CD14-positive monocyte (primary cell): ENCODE measurements around the gene RASAL2. TPM values are rescaled to one million over a fixed set of nuclear protein-coding genes. Genes with fewer than 3 reads are reported as not detected.

Source experiments
- DNase-seq, 3 donors: peaks; one replicate each; pipeline ENCODE4 v3.0.0-alpha.2; 2011 to 2022
- H2AFZ ChIP-seq: 2 replicates; pipeline ENCODE4 v1.6.0; 2012; ENCODE audit warnings: mild to moderate bottlenecking, low read depth, low read length, inconsistent platforms; ENCODE audit not compliant: insufficient read depth, poor library complexity, severe bottlenecking
- H3K27ac ChIP-seq, 2 donors: 1 replicate in 1 of 2; 2 replicates in 1 of 2; pipeline ENCODE4 v1.5.1; 2012 to 2013; ENCODE audit warnings: low read length in 2 of 2, control low read depth in 1 of 2, inconsistent platforms in 1 of 2, low read depth in 1 of 2, mild to moderate bottlenecking in 1 of 2
- H3K27me3 ChIP-seq, 2 donors: one replicate each; pipeline versions ENCODE4 v1.6.0 to v1.6.1; 2011 to 2013; ENCODE audit warnings: low read length in 2 of 2; ENCODE audit not compliant: control insufficient read depth in 2 of 2, insufficient read depth in 2 of 2
- H3K36me3 ChIP-seq, 2 donors: replicated peaks in 1 of 2; 1 replicate in 1 of 2; 2 replicates in 1 of 2; pipeline versions ENCODE4 v1.5.1 to v1.6.1; 2012 to 2013; ENCODE audit warnings: low read length in 2 of 2, control low read depth in 1 of 2, inconsistent platforms in 1 of 2, mild to moderate bottlenecking in 1 of 2; ENCODE audit not compliant: insufficient read depth in 2 of 2, control insufficient read depth in 1 of 2
- H3K4me1 ChIP-seq, 2 donors: 1 replicate in 1 of 2; 2 replicates in 1 of 2; pipeline versions ENCODE4 v1.5.1 to v1.6.1; 2012 to 2013; ENCODE audit warnings: low read length in 2 of 2, control low read depth in 1 of 2, inconsistent platforms in 1 of 2, mild to moderate bottlenecking in 1 of 2, moderate library complexity in 1 of 2; ENCODE audit not compliant: insufficient read depth in 2 of 2, control insufficient read depth in 1 of 2
- H3K4me2 ChIP-seq: replicated peaks from 2 replicates; pipeline ENCODE3; 2012; ENCODE audit warnings: low read length, moderate library complexity, mild to moderate bottlenecking; ENCODE audit not compliant: poor library complexity, severe bottlenecking; ENCODE audit errors: extremely low read depth
- H3K4me3 ChIP-seq, 3 experiments: fragments of 200-600 bp in 1 of 3; sonication (generic) in 1 of 3; replicated peaks in 1 of 3; 1 replicate in 2 of 3; 2 replicates in 1 of 3; pipeline ENCODE4 v1.5.1; 2011 to 2013; ENCODE audit warnings: low read length in 3 of 3, mild to moderate bottlenecking in 3 of 3, control low read depth in 2 of 3, low read depth in 2 of 3, inconsistent platforms in 1 of 3, moderate library complexity in 1 of 3
- H3K79me2 ChIP-seq: 2 replicates; pipeline ENCODE4 v1.6.0; 2012; ENCODE audit warnings: mild to moderate bottlenecking, control low read depth, inconsistent platforms, low read length, moderate library complexity; ENCODE audit not compliant: insufficient read depth
- H3K9ac ChIP-seq: 2 replicates; pipeline ENCODE4 v1.6.0; 2017; ENCODE audit warnings: low read length, mild to moderate bottlenecking; ENCODE audit not compliant: insufficient read depth, poor library complexity, severe bottlenecking
- H3K9me3 ChIP-seq, 2 donors: replicated peaks in 1 of 2; 1 replicate in 1 of 2; 2 replicates in 1 of 2; pipeline versions ENCODE4 v1.5.1 to v1.6.1; 2012 to 2013; ENCODE audit warnings: low read length in 2 of 2, control low read depth in 1 of 2; ENCODE audit not compliant: control insufficient read depth in 1 of 2, insufficient read depth in 1 of 2
- H4K20me1 ChIP-seq: 2 replicates; pipeline ENCODE4 v1.6.0; 2012; ENCODE audit warnings: mild to moderate bottlenecking, low read length, control low read depth, moderate library complexity; ENCODE audit not compliant: insufficient read depth
- H3K27ac Mint-ChIP-seq, 7 donors: one replicate each; pipeline ENCODE4 v1.8.0; 2020; ENCODE audit warnings: mild to moderate bottlenecking in 7 of 7, mixed read lengths in 7 of 7, moderate library complexity in 6 of 7, inconsistent platforms in 2 of 7
- H3K27me3 Mint-ChIP-seq, 3 donors: one replicate each; pipeline ENCODE4 v1.8.0; 2021 to 2022; ENCODE audit warnings: low read depth in 3 of 3, mild to moderate bottlenecking in 3 of 3, mixed read lengths in 3 of 3, moderate library complexity in 3 of 3, inconsistent platforms in 1 of 3
- H3K36me3 Mint-ChIP-seq, 2 donors: one replicate each; pipeline ENCODE4 v1.8.0; 2020; ENCODE audit warnings: mixed read lengths in 2 of 2, inconsistent platforms in 1 of 2, mild to moderate bottlenecking in 1 of 2
- H3K4me1 Mint-ChIP-seq: one replicate; pipeline ENCODE4 v1.8.0; 2020; ENCODE audit warnings: mild to moderate bottlenecking, mixed read lengths
- H3K4me3 Mint-ChIP-seq, 2 donors: one replicate each; pipeline ENCODE4 v1.8.0; 2020; ENCODE audit warnings: mild to moderate bottlenecking in 2 of 2, mixed read lengths in 2 of 2, moderate library complexity in 1 of 2
- H3K9me3 Mint-ChIP-seq, 7 donors: one replicate each; pipeline ENCODE4 v1.8.0; 2020 to 2022; ENCODE audit warnings: mixed read lengths in 7 of 7, mild to moderate bottlenecking in 6 of 7, moderate library complexity in 6 of 7, inconsistent platforms in 2 of 7
- CTCF ChIP-seq: fragments of 200-600 bp; IDR thresholded peaks from one replicate; pipeline ENCODE4 v1.8.0; 2022; ENCODE audit warnings: antibody characterized with exemption, mild to moderate bottlenecking
- WGBS: methylation state at CpG from one replicate; pipeline ENCODE4 v1.1.5; 2013; ENCODE audit warnings: missing lambda C conversion rate; ENCODE audit not compliant: insufficient coverage; 5-methylcytosine and 5-hydroxymethylcytosine counted together
- intact Hi-C, 2 donors: fragments of 100-400 bp; cut with micrococcal nuclease; formaldehyde crosslinking; loops; one replicate each; pipeline versions ENCODE4 v1.15.0 to v1.15.1; 2023
- polyA plus RNA-seq, 3 donors: library from polyadenylated mRNA; depleted of rRNA in 1 of 3; unstranded in 2 of 3; stranded (reverse) in 1 of 3; fragments of 300-500 nt in 2 of 3; fragments of >200 nt in 1 of 3; fragmentation: Illumina TruSeq in 2 of 3; gene quantifications; 1 replicate in 2 of 3; 2 replicates in 1 of 3; pipeline ENCODE4 v1.2.3, GENCODE V29; 2012 to 2021

The RASAL2 gene
- polyA plus RNA-seq, 3 donors = 0.15 to 1.00 (median 0.63) TPM

- H3K79me2 ChIP-seq = no peaks in the 10 kb centered on the region
- no peak for TF ChIP-seq CTCF
- Mint-ChIP-seq H3K27ac (no peak overlapping the region), H3K27me3 (peaks cover 12 to 13% (median 12%) of the 10 kb centered on the region in 3 donors), H3K4me1 (peaks cover 33% of the 10 kb centered on the region), H3K36me3 (no peaks in the 10 kb centered on the region), H3K4me3 (no peak overlapping the region), H3K9me3 (no peaks in the 10 kb centered on the region)
- intact Hi-C loops = no loop called here
- no peak overlapping the region for H3K4me3 ChIP-seq
- no peak overlapping the region for H2AFZ ChIP-seq
- DNase-seq = no peak
- no CpG with 5 or more reads among the region's 3 CpGs for WGBS
- no peak overlapping the region for H3K9ac ChIP-seq
- no peaks in the 10 kb centered on the region for H4K20me1 ChIP-seq
- no peaks in the 10 kb centered on the region for H3K9me3 ChIP-seq
- peaks cover 13% of the 10 kb centered on the region in 2 donors for H3K27me3 ChIP-seq
- H3K4me1 ChIP-seq = peaks cover 21 to 32% of the 10 kb centered on the region in 2 donors
- H3K27ac ChIP-seq = no peak overlapping the region
- no peak overlapping the region for H3K4me2 ChIP-seq
- H3K36me3 ChIP-seq = no peaks in the 10 kb centered on the region
These were observed 2.5 kb downstream of the RASAL2 start for GRCh38 chr1:178096421-178096820.

- H3K4me3 Mint-ChIP-seq = no peak overlapping the region
- no peaks in the 10 kb centered on the region for H3K9me3 ChIP-seq
These were observed 4.4 kb downstream of the RASAL2 start for GRCh38 chr1:178098262-178098661.

More at GRCh38 chr1:178098262-178098661, 4.4 kb downstream of the RASAL2 start:
- Histone ChIP-seq H3K27me3 (peaks cover 13% of the 10 kb centered on the region in 2 donors), H3K4me1 (peaks cover 18 to 27% of the 10 kb centered on the region in 2 donors), H4K20me1 (no peaks in the 10 kb centered on the region), H3K4me3 (no peak overlapping the region), H2AFZ (no peak overlapping the region), H3K79me2 (no peaks in the 10 kb centered on the region), H3K36me3 (no peaks in the 10 kb centered on the region), H3K9ac (no peak overlapping the region), H3K27ac (no peak overlapping the region), H3K4me2 (no peak overlapping the region)
- Mint-ChIP-seq H3K4me1 (peaks cover 27% of the 10 kb centered on the region), H3K9me3 (no peaks in the 10 kb centered on the region), H3K36me3 (no peaks in the 10 kb centered on the region), H3K27me3 (peaks cover 9 to 12% (median 12%) of the 10 kb centered on the region in 3 donors), H3K27ac (no peak overlapping the region)
- WGBS = 100% methylated on average over 1 of the region's 3 CpGs
- TF ChIP-seq CTCF = no peak
- no peak for DNase-seq
- intact Hi-C loops = no loop called here
